A673 (cell line): Measurements from ENCODE around the gene LRRC4. TPM values are rescaled to one million over a fixed set of nuclear protein-coding genes. Genes with fewer than 3 reads are reported as not detected.

Experiments
- BruUV-seq: library from RNA; stranded (reverse); fragments of 400-500 nt; replicated peaks from 2 replicates; lab custom pipeline; 2021; lab: Mats Ljungman, UMichigan
- CTCF ChIA-PET: fragments of 300-600 bp; sonication (Branson Sonifier 250); formaldehyde crosslinking; loops from one replicate; lab custom pipeline; 2022; ENCODE audit warnings: antibody characterized with exemption; lab: Charles Lee
- POLR2A ChIA-PET: fragments of 300-600 bp; sonication (Branson Sonifier 250); formaldehyde crosslinking; loops from one replicate; lab custom pipeline; 2022; ENCODE audit warnings: antibody characterized with exemption; ENCODE audit not compliant: low non-redundant PET; lab: Charles Lee
- DNase-seq: peaks from one replicate; pipeline ENCODE4 v3.0.0-alpha.2; 2015; ENCODE audit warnings: low spot score
- H3K27ac ChIP-seq: fragments of 200-600 bp; sonication (generic); 2 replicates; pipeline ENCODE4 v1.5.1; 2016; ENCODE audit warnings: mixed run types, low read depth, mild to moderate bottlenecking, mixed read lengths, antibody characterized with exemption, low read length; ENCODE audit not compliant: poor library complexity, severe bottlenecking
- H3K27me3 ChIP-seq: fragments of 200-600 bp; sonication (generic); replicated peaks from 2 replicates; pipeline ENCODE4 v1.6.1; 2017; ENCODE audit warnings: mixed run types, low read depth, mild to moderate bottlenecking, mixed read lengths, antibody characterized with exemption, low read length; ENCODE audit not compliant: insufficient read depth, poor library complexity
- H3K36me3 ChIP-seq: fragments of 200-600 bp; sonication (generic); 2 replicates; pipeline ENCODE4 v1.6.1; 2016; ENCODE audit warnings: mixed run types, mild to moderate bottlenecking, mixed read lengths, antibody characterized with exemption, low read length; ENCODE audit not compliant: insufficient read depth, poor library complexity, severe bottlenecking
- H3K4me1 ChIP-seq: fragments of 200-600 bp; sonication (generic); 2 replicates; pipeline ENCODE4 v1.6.1; 2017; ENCODE audit warnings: mixed run types, mild to moderate bottlenecking, mixed read lengths, antibody characterized with exemption, low read length; ENCODE audit not compliant: insufficient read depth, poor library complexity, severe bottlenecking
- H3K4me3 ChIP-seq: fragments of 200-600 bp; sonication (generic); 2 replicates; pipeline ENCODE4 v1.5.1; 2016; ENCODE audit warnings: low read depth, mixed run types, mild to moderate bottlenecking, mixed read lengths, low read length; ENCODE audit not compliant: poor library complexity, severe bottlenecking
- H3K9me3 ChIP-seq: fragments of 200-600 bp; sonication (generic); 2 replicates; pipeline ENCODE4 v1.6.1; 2016; ENCODE audit warnings: mixed run types, low read depth, mild to moderate bottlenecking, mixed read lengths, antibody characterized with exemption, low read length; ENCODE audit not compliant: poor library complexity, severe bottlenecking
- CTCF ChIP-seq: fragments of 300-800, 200-600 bp; sonication (generic); conservative IDR thresholded peaks from 2 replicates; pipeline ENCODE4 v1.5.1; 2017; ENCODE audit warnings: low read depth, mild to moderate bottlenecking, antibody characterized with exemption, low read length, moderate library complexity, mixed read lengths
- EZH2 ChIP-seq: fragments of 200-600 bp; sonication (generic); IDR thresholded peaks from 2 replicates; pipeline ENCODE4 v1.6.1; 2017; ENCODE audit warnings: borderline replicate concordance, low read depth, mild to moderate bottlenecking, mixed read lengths, antibody characterized with exemption, low read length; ENCODE audit not compliant: poor library complexity, severe bottlenecking
- intact Hi-C: fragments of 100-400 bp; cut with micrococcal nuclease; formaldehyde crosslinking; loops from one replicate; pipeline ENCODE4 v1.10.0; 2022; ENCODE audit not compliant: unreplicated experiment
- total RNA-seq: library from RNA; stranded (reverse); gene quantifications from 2 replicates; pipeline ENCODE4 v1.2.3, GENCODE V29; 2021

Gene LRRC4
- total RNA-seq, 1 experiment from 2014 or later: 16.1 TPM

- no TSS peak for BruUV-seq
- H3K27ac ChIP-seq: no peak overlapping the region
Measured at GRCh38 chr7:128074736-128075135, 43.5 kb upstream of the LRRC4 start.

GRCh38 chr7:128074336-128074735 is 43.1 kb upstream of the LRRC4 start:
- POLR2A ChIA-PET: no interaction called here
- Histone ChIP-seq H3K27me3 (no peaks in the 10 kb centered on the region), H3K4me1 (peaks cover 37% of the 10 kb centered on the region), H3K36me3 (no peaks in the 10 kb centered on the region), H3K9me3 (no peaks in the 10 kb centered on the region), H3K27ac (peak overlapping the region; percentile 33), H3K4me3 (no peak overlapping the region)
- no peak for DNase-seq
- intact Hi-C loops: no loop called here
- CTCF ChIA-PET: no interaction called here
- TF ChIP-seq CTCF: no peak
- no peak for TF ChIP-seq EZH2
- BruUV-seq: no TSS peak

More at GRCh38 chr7:128074736-128075135, 43.5 kb upstream of the LRRC4 start:
- Histone ChIP-seq H3K9me3 (no peaks in the 10 kb centered on the region), H3K27me3 (no peaks in the 10 kb centered on the region), H3K4me3 (no peak overlapping the region), H3K36me3 (no peaks in the 10 kb centered on the region), H3K4me1 (peaks cover 37% of the 10 kb centered on the region)
- ChIA-PET POLR2A (no interaction called here), CTCF (interaction anchor here (1.3 kb wide), 1 partner anchor 135 kb away, joined by 3 read pairs; no protein-coding TSS in a partner anchor)
- no peak for DNase-seq
- no peak for TF ChIP-seq CTCF
- no peak for TF ChIP-seq EZH2
- intact Hi-C loops: no loop called here

- TF ChIP-seq EZH2 (no peak), CTCF (no peak)
Measured at GRCh38 chr7:128073671-128074310, 42.6 kb upstream of the LRRC4 start.

More at GRCh38 chr7:128073671-128074310, 42.6 kb upstream of the LRRC4 start:
- Histone ChIP-seq H3K27me3 (no peaks in the 10 kb centered on the region), H3K27ac (peak overlapping the region; percentile 33), H3K4me1 (peaks cover 37% of the 10 kb centered on the region), H3K36me3 (no peaks in the 10 kb centered on the region), H3K9me3 (no peaks in the 10 kb centered on the region), H3K4me3 (no peak overlapping the region)
- ChIA-PET POLR2A (no interaction called here), CTCF (no interaction called here)
- intact Hi-C loops: no loop called here
- peak; percentile 36 for DNase-seq
- BruUV-seq: no TSS peak
